Breast epithelium (tissue), 4 donors: ENCODE results near the gene TMPRSS6. TPM values are rescaled to one million over a fixed set of nuclear protein-coding genes. Genes with fewer than 3 reads are reported as not detected.

Source experiments
- DNase-seq, 2 donors: peaks; one replicate each; pipeline ENCODE4 v3.0.0-alpha.2; 2019; ENCODE audit warnings: low spot score in 2 of 2
- H3K27ac ChIP-seq, 2 donors: fragments of 200-600 bp; sonication (generic) in 1 of 2; one replicate each; pipeline ENCODE4 v1.5.1; 2016 to 2019; ENCODE audit warnings: mild to moderate bottlenecking in 1 of 2
- H3K27me3 ChIP-seq, 2 donors: fragments of 200-600 bp; sonication (generic) in 1 of 2; one replicate each; pipeline versions ENCODE4 v1.5.1 to v1.6.0; 2017 to 2019; ENCODE audit warnings: control low read depth in 1 of 2, mild to moderate bottlenecking in 1 of 2
- H3K36me3 ChIP-seq: fragments of 200-600 bp; one replicate; pipeline ENCODE4 v1.5.1; 2019
- H3K4me1 ChIP-seq, 2 donors: fragments of 200-600 bp; sonication (generic); one replicate each; pipeline ENCODE4 v1.5.1; 2016 to 2019; ENCODE audit warnings: control low read depth in 1 of 2
- H3K4me3 ChIP-seq, 3 donors: fragments of 200-600 bp; sonication (generic); 1 replicate in 2 of 3; 2 replicates in 1 of 3; pipeline ENCODE4 v1.5.1; 2016 to 2019; ENCODE audit warnings: mild to moderate bottlenecking in 3 of 3, moderate library complexity in 2 of 3
- H3K9me3 ChIP-seq, 2 donors: fragments of 200-600 bp; sonication (generic) in 1 of 2; one replicate each; pipeline ENCODE4 v1.5.1; 2016 to 2019; ENCODE audit warnings: control low read depth in 1 of 2
- POLR2A ChIP-seq: fragments of 450-650 bp; IDR thresholded peaks from one replicate; pipeline ENCODE4 v1.6.1; 2016; ENCODE audit warnings: antibody characterized with exemption, mild to moderate bottlenecking, moderate library complexity
- POLR2AphosphoS5 ChIP-seq, 3 donors: sonication (generic); formaldehyde crosslinking; IDR thresholded peaks; one replicate each; pipeline ENCODE4 v1.6.1; 2017; ENCODE audit warnings: antibody characterized with exemption in 3 of 3
- intact Hi-C: fragments of 100-400 bp; cut with DNase I; formaldehyde crosslinking; loops from one replicate; pipeline ENCODE4 v1.15.1; 2023; ENCODE audit warnings: low total_unique reads
- total RNA-seq, 3 donors: library from RNA; depleted of rRNA; stranded (reverse); fragments of >200 nt; gene quantifications; one replicate each; pipeline ENCODE4 v1.1.0, GENCODE V29; 2016
- TF ChIP-seq, protein P1 (sequence below), 3 donors: fragments of 450-650 bp; IDR thresholded peaks; one replicate each; pipeline ENCODE4 v1.5.1; 2016 to 2017; ENCODE audit warnings: antibody characterized with exemption in 3 of 3, mild to moderate bottlenecking in 3 of 3, moderate library complexity in 3 of 3

Gene TMPRSS6
- total RNA-seq, 3 donors from 2014 or later: 0.88 TPM; not detected in 2

DNA sequence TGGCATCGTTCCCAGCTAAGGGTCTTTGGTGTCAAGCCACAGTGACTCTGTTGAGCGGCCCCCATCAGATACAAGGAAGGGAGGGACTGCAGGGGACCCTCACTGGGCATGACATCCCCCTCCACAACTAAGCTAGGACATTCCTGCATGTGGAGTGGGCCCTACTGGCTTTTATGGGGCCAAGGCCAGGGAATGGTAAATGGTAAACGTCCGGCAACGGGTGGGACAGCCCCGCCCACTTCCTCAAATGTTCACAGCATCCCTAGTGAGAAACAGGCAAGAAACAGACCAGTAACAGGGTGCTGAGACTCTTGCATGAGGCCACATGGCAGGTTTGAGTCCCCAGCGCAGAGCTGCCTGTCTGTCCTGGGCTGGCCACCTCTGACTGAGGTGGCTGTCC is 4.4 kb downstream of the TMPRSS6 start:
- intact Hi-C loops: no loop called here
- H3K36me3 ChIP-seq: no peaks in the 10 kb centered on the region
- H3K27ac ChIP-seq: no peak overlapping the region
- H3K4me3 ChIP-seq: no peak overlapping the region
- TF ChIP-seq, protein P1, sequence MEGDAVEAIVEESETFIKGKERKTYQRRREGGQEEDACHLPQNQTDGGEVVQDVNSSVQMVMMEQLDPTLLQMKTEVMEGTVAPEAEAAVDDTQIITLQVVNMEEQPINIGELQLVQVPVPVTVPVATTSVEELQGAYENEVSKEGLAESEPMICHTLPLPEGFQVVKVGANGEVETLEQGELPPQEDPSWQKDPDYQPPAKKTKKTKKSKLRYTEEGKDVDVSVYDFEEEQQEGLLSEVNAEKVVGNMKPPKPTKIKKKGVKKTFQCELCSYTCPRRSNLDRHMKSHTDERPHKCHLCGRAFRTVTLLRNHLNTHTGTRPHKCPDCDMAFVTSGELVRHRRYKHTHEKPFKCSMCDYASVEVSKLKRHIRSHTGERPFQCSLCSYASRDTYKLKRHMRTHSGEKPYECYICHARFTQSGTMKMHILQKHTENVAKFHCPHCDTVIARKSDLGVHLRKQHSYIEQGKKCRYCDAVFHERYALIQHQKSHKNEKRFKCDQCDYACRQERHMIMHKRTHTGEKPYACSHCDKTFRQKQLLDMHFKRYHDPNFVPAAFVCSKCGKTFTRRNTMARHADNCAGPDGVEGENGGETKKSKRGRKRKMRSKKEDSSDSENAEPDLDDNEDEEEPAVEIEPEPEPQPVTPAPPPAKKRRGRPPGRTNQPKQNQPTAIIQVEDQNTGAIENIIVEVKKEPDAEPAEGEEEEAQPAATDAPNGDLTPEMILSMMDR (IDR thresholded peaks at IDR 0.05): no peak
- TF ChIP-seq POLR2A (no peak), POLR2AphosphoS5 (IDR thresholded peaks at IDR 0.05) (no peak)
- no peaks in the 10 kb centered on the region for H3K9me3 ChIP-seq
- H3K4me1 ChIP-seq: no peaks in the 10 kb centered on the region
- peaks cover 0 to 8% of the 10 kb centered on the region in 2 donors for H3K27me3 ChIP-seq
- DNase-seq: no peak

DNA sequence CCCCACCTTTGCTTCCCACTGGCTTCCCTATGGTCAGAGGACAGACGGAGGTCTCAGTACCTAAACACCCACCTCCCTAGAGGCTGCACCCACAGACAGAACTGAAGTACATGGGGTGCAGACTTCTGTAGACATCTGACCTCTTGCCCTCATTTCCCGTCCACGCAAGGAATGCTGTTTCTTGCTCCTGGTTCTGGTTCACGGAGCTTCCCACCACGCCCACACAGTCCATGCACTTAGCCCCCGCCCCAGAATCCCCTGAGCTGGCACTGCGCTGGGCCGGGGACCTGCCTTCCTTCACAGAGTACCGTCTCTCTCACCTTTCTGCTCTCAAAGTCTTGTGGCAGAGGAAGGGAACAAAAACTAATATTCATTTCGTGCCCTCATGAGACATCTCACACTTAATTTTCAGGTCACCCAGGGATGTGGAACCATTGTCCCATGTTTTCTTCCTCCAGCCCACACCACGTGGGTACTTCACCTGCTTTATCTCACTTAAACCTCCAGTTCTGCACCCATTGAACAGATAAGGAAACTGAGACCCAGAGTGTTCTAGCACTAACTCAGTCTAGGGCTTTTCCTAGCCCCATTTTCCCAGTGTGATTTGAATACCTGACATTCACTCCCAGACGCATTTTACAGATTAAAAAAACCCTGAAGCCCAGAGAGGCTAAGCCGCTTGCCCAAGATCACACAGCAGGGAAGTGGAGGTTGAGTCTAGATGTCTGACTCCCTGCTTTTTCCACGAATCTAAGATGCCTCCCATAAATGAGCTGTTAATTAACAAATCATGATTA is 5.7 kb downstream of the TMPRSS6 start:
- intact Hi-C loops: no loop called here
- Histone ChIP-seq H3K36me3 (no peaks in the 10 kb centered on the region), H3K27me3 (peaks cover 0 to 8% of the 10 kb centered on the region in 2 donors), H3K4me1 (no peaks in the 10 kb centered on the region), H3K9me3 (no peaks in the 10 kb centered on the region), H3K4me3 (no peak overlapping the region), H3K27ac (no peak overlapping the region)
- no peak for DNase-seq
- TF ChIP-seq POLR2AphosphoS5 (IDR thresholded peaks at IDR 0.05) (no peak), POLR2A (no peak)
- TF ChIP-seq, protein P1 (IDR thresholded peaks at IDR 0.05): no peak

DNA sequence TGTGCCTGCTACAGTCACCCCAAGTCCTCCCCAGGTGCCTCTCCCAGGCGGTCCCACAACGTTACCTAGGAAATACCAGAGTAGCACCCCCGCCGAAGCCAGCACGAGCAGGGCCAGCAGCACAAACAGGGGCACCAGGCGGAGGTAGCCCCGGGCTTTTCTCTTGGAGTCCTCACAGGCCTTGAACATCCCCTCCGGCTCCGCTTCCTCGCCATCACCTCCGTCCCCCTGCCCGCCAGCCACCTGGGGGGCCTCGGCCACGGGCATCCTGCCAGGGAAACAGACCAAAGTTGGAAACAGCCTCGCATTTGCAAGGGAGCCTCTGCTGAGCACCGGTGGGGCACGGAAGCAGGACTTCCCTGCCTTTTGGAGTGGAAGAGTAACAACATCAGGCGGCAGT is 6.4 kb downstream of the TMPRSS6 start:
- no peaks in the 10 kb centered on the region for H3K9me3 ChIP-seq
- no peak overlapping the region for H3K27ac ChIP-seq
- no peak for DNase-seq
- H3K4me3 ChIP-seq: no peak overlapping the region
- H3K36me3 ChIP-seq: no peaks in the 10 kb centered on the region
- TF ChIP-seq, protein P1 (IDR thresholded peaks at IDR 0.05): no peak
- TF ChIP-seq POLR2A (no peak), POLR2AphosphoS5 (IDR thresholded peaks at IDR 0.05) (no peak)
- intact Hi-C loops: no loop called here
- H3K27me3 ChIP-seq: peaks cover 0 to 8% of the 10 kb centered on the region in 2 donors
- no peaks in the 10 kb centered on the region for H3K4me1 ChIP-seq

DNA sequence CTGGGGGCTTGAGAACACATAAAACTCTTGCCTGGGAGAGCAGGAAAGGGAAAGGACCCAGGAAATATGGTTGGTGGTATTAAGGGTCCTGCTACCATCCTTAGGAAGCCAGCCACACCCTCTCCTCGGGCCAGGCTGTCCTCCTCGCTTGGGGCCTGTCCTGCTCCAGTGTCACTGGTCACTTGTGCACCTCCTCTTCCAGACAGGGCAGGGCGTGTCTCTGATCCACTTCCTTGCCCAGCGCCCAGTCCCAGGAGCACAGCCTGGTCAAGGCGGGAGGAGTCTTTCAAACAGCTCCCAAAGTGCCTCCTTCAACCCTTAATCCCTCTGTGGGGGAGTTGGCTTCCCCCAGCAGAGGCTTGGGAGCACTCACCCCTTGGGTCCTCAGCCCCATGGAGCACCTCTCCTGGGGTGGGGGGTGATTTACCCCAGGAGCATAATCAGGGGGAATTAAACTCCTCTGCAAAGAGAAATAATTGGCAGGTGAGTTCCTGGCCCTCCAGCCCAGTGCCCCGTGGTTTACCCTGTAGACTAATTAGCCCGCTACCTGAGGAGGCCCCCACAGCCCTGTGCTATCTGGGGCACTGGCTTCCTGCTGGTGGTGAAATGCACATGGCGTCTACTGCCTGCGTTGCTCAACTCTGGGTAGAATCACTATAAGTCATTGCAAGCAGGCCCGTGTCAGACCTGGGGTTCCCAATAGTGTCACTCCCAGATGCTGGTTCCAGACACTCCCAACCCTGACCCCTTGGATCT is 8.0 kb downstream of the TMPRSS6 start:
- Histone ChIP-seq H3K27ac (no peak overlapping the region), H3K4me1 (no peaks in the 10 kb centered on the region), H3K27me3 (peaks cover 0 to 12% of the 10 kb centered on the region in 2 donors), H3K9me3 (no peaks in the 10 kb centered on the region), H3K36me3 (no peaks in the 10 kb centered on the region), H3K4me3 (no peak overlapping the region)
- DNase-seq: no peak
- TF ChIP-seq, protein P1 (IDR thresholded peaks at IDR 0.05): no peak
- TF ChIP-seq POLR2AphosphoS5 (IDR thresholded peaks at IDR 0.05): no peak
- TF ChIP-seq POLR2A: no peak
- intact Hi-C loops: no loop called here

DNA sequence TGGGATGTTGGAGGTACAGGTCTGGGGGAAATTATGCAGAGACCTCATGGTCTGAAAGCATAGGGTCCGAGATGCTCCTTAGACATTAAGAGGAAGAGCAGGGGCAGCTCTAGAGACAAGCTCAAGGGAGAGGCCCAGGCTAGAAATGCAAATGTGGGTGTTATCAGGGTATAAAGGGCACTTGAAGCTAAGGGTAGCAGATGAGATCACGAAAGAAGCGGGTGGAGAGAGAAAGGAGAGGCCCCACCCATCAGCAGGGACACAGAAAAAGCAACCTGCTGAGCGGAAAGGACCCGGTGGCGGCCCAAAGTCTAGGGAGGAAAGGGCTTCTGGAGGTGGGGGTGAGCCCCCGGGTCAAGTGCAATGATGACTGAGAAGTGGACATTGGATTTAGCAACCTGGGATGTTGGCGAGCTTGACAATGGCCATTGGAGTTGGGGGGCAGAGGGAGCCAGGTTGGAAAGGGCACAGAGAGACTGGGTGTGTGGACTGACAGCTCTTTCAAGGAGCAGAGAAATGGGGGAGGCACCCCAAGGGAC is 8.9 kb downstream of the TMPRSS6 start:
- TF ChIP-seq, protein P1 (IDR thresholded peaks at IDR 0.05): no peak
- TF ChIP-seq POLR2A (no peak), POLR2AphosphoS5 (IDR thresholded peaks at IDR 0.05) (no peak)
- Histone ChIP-seq H3K27ac (no peak overlapping the region), H3K27me3 (peaks cover 0 to 20% of the 10 kb centered on the region in 2 donors), H3K9me3 (no peaks in the 10 kb centered on the region), H3K4me3 (no peak overlapping the region), H3K36me3 (no peaks in the 10 kb centered on the region), H3K4me1 (no peaks in the 10 kb centered on the region)
- intact Hi-C loops: no loop called here
- no peak for DNase-seq
